Measurements from ENCODE around the gene SRCAP.

- TF ChIP-seq CTCF (IDR thresholded peaks at IDR 0.05) (no peak), POLR2A (IDR thresholded peaks at IDR 0.05) (no peak)
Measured at GRCh38 chr16:30677931-30678585, 20.9 kb upstream of the SRCAP start.
